ENCODE measurements around the gene ST8SIA4. TPM values are rescaled to one million over a fixed set of nuclear protein-coding genes. Genes with fewer than 3 reads are reported as not detected.

ST8SIA4 gene
- total RNA-seq, 1 experiment from 2014 or later, result not detected

- Histone ChIP-seq H3K9me3 (ENCODE audit: control insufficient read depth, low read depth, low read length) (no peaks in the 10 kb centered on the region), H2BK120ac (ENCODE audit: low read depth, low read length, poor library complexity, severe bottlenecking) (no peak overlapping the region), H3K23me2 (ENCODE audit: insufficient read length, low read depth, low read length, poor library complexity, severe bottlenecking) (no peaks in the 10 kb centered on the region), H3K4me1 (ENCODE audit: insufficient read depth, low read length) (peaks cover 2% of the 10 kb centered on the region; the same call in 1 of the 2 replicates), H3K27ac (ENCODE audit: insufficient read length, low read depth, low read length) (no peak overlapping the region), H3K79me2 (ENCODE audit: insufficient read depth, low read length) (no peaks in the 10 kb centered on the region), H3T11ph (ENCODE audit: low read length) (no peak overlapping the region), H2BK20ac (ENCODE audit: low read depth, low read length, poor library complexity, severe bottlenecking) (no peak overlapping the region), H3K18ac (ENCODE audit: insufficient read length, low read depth, low read length) (no peak overlapping the region), H2BK12ac (ENCODE audit: insufficient read length, low read depth, low read length) (no peak overlapping the region), H3K9ac (ENCODE audit: extremely low read depth, insufficient read length, low read length) (no peak overlapping the region), H4K5ac (ENCODE audit: insufficient read length, low read depth, low read length) (no peak overlapping the region), H3K79me1 (ENCODE audit: insufficient read depth, low read depth, low read length, poor library complexity, severe bottlenecking) (no peaks in the 10 kb centered on the region), H3K56ac (ENCODE audit: insufficient read length, low read depth, low read length) (no peak overlapping the region), H3K27me3 (ENCODE audit: insufficient read depth, low read length) (no peaks in the 10 kb centered on the region), H3K4ac (ENCODE audit: low read depth, low read length) (no peak overlapping the region), H3K23ac (ENCODE audit: insufficient read length, low read depth, low read length) (no peak overlapping the region), H2BK5ac (ENCODE audit: insufficient read length, low read length) (no peak overlapping the region), H3K4me2 (ENCODE audit: insufficient read depth, insufficient read length, low read length) (no peak overlapping the region), H4K91ac (ENCODE audit: insufficient read length, low read depth, low read length) (no peak overlapping the region), H4K8ac (replicated peaks; ENCODE audit: insufficient read length, low read depth, low read length) (no peak overlapping the region), H3K14ac (ENCODE audit: insufficient read depth, low read length) (no peak overlapping the region), H4K20me1 (ENCODE audit: control insufficient read depth, insufficient read depth, insufficient read length) (no peaks in the 10 kb centered on the region), H2AK5ac (ENCODE audit: insufficient read length, low read length) (no peak overlapping the region), H2BK15ac (ENCODE audit: low read depth, low read length) (no peak overlapping the region), H2AFZ (ENCODE audit: low read length) (no peak overlapping the region)
- peak overlapping the region in 2 of 3 experiments; percentile 8 to 48; a peak in 1 of 7 replicates for H3K27ac Mint-ChIP-seq
- no peaks in the 10 kb centered on the region for H3K9me3 Mint-ChIP-seq
- no peak for DNase-seq
- H3K36me3 Mint-ChIP-seq (ENCODE audit: insufficient read depth in 1 of 3, low read depth in 3 of 3), result no peaks in the 10 kb centered on the region
- peak overlapping the region in 1 of 2 experiments; percentile 30; a peak in 1 of 5 replicates for H3K4me3 Mint-ChIP-seq
- peaks cover 16 to 17% of the 10 kb centered on the region in 2 experiments for H3K4me1 Mint-ChIP-seq
- WGBS (ENCODE audit: extremely low coverage, insufficient read length, low lambda C conversion rate), result no CpG with 5 or more reads among the region's 4 CpGs
- TF ChIP-seq CTCF (conservative IDR thresholded peaks at IDR 0.05), result no peak
- no peaks in the 10 kb centered on the region for H3K27me3 Mint-ChIP-seq (ENCODE audit: low read depth)
These were observed 61.6 kb downstream of the ST8SIA4 start for GRCh38 chr5:100841358-100842076.
